HS-27A (cell line): ENCODE results near the gene MFSD11.
"Not testable (repeated sequence)": the region's sequence is repeated elsewhere in the genome, so short reads cannot be mapped to it uniquely, and the experiment has no call there.

Experiments used
- DNase-seq: peaks from one replicate; pipeline ENCODE4 v3.0.0-alpha.2; 2012; ENCODE audit warnings: low read depth, missing footprints

Gene MFSD11

DNA sequence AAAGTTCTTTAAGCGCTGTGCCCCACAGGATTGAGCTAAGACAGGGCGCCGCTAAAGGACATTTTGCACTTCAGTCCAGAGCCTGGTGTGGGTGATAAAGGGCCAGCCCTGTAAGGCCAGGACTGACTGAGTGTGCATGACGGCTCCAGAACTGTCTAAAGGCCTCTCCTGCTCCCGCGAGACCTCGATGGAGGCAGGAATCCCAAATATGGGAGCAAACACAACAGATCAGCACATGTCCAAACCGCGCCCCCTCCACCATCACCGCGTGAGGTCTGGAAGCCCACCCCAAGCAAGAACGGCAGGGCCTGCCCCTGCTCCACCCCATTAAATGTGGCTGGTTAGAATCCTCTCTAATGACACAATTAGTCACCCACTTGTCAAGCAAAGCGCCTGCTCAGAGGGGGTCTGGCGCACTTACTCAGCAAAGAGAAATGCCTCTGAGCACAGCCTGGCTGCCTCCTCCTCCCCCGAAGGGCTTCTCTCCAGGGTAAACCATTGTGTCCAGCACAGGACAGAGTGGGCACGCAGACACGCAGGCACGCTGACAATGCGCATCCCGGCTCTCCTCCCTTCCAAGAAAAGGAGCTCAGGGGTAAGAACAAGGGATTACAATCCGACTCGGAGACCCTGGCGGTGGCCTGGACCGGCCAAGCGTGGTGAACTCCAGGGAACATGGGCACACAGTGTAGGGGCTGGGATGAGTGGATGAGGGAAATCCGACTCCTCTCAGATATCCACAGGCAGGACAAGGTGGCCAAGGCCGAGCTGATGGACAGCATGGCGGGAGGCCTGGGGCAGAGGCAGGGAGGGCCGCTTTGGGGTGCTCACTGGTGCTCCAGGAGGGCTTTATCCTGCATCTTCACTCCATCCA lies 28.6 kb upstream of the MFSD11 start:
- DNase-seq: peak; percentile 71

DNA sequence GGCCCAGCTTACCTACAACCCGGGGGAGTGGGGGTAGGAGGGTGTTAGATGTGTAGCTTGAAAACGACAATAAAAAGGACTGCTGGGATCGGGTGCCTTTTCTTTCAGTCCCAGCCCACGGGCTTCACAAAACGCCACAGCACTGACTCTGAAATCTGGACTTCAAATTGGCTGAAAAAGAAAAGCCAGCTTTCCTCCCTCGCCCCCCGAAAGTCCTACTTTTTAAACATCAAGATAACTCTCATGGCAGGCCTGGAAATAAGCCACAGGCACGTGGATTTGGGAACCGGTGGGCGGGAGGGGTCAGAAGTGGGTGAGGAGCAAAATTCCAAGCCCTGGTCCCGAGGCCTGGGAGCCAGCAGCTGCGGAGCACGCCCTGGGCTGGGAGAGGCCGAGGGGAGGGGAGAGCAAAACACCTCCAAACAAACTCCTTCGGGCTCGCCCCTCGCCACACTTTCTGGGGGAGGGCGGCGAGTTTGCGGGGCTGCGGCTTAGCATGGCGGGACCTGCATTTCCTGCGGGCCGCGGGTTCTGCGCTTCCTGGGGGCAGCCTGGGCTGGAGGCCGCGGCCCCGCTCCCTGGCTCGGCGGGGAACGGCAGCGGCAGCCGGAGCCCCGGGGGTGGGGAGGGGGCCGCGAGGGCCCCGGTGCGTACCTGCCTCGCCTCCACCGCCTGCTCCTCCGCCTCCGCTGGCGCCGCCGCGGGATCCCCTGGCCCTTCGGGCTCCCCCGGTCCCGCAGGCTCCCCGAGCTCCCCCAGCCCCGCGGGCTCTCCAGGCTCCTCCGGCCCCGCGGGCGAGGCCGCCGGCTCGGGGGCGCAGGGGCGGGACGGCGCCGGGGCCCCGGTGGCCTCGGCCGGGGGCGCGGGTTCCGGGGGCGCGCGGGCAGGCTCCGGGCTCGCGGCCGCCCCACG lies 27.7 kb upstream of the MFSD11 start:
- not testable (repeated sequence) for DNase-seq

DNA sequence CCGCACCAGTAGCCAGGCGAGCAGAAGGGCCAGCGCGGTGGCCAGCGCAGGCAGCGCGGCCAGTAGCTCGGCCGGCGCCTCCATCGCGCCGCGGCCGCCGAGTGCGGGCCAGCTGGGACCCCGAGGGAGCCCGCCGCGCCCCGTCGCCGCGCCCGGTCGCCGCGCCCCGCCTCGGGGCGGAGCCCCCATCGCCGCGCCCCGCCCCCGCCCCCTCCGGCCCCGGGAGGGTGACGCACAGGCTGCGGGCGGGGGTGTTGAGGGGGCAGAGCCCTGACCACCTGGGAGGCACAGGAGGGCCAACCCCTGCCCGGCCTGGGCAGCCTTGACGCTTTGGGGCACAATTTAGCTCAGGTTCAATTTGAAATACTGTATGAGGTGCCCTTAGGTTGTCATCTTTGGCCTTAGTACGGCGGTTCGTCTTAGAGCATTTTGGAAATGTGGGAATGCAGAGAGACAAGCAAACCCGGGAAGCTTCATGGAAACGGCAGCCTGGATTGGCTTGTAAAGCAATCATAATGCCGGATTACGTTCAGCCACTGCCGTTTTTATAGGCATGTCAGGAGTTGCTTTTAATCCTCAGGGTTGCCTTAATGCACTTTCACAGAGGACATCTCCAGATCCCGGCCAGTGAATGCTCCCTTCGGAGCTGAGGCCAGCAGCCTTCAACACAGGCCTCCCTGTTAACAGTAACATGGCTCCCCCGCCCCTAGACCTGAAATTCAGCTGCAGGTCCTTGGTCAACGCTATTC lies 26.9 kb upstream of the MFSD11 start, which contains the start of gene MXRA7:
Gene MXRA7, minus strand, starts transcription at position 103 of the 749 bp plus-strand sequence. Its CDS starts 19 bp downstream, at position 84.
- DNase-seq: no peak

- DNase-seq: not testable (repeated sequence)
These were observed 25.6 kb upstream of the MFSD11 start for GRCh38 chr17:76712321-76712720.

DNA sequence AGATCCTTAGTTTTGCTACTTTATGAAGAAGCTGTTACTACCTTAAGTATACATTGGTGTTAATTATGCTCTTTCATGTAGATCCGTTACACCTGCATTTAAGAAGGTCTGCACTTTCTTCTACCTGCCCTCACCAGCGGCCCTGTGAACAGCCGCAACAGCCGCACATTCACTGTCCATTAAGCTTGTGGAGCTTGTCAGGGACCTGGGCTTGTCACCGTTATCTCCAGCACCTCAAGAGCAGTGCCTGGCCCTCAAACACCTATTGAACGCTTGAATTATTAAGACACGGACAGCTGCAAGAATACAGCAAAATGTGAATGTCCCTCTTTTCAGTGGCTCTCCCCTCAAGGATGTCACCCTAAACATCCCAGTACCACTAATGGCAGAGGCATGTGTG lies 24.2 kb upstream of the MFSD11 start:
- DNase-seq: no peak

- DNase-seq: no peak
These were observed 23.6 kb upstream of the MFSD11 start for GRCh38 chr17:76714336-76714735.

DNA sequence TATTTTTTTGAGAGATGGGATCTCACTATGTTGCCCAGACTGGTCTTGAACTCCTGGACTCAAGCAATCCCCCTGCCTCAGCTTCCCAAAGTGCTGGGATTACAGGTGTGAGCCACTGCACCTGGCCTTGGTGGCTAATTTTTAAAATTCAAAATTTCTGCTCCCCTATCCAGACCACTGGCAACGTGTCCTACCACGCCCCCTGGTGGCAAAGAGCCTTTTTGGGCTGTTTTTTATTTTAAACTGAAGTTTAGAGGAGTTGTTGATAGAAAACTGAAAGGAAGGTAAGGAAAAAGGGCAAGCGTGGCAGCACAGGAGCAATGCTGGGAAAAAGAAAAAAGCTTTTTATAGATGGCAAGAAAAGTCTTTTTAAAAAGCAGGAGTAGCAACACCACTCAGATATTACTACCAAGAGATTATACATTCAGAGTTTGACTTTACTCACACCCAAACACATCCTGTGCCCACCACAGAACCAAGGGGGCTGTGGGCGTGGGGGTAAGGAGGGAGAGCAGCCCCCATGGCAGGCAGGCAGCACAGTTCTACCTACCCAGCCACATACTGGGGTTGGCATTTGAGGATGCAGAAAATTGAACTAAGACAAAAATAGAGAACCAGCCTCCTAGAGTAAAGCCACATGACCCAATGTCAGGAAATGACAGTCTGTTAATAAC lies 23.0 kb upstream of the MFSD11 start:
- DNase-seq: no peak

GRCh38 chr17:76715496-76715830 lies 22.5 kb upstream of the MFSD11 start:
- no peak for DNase-seq

DNA sequence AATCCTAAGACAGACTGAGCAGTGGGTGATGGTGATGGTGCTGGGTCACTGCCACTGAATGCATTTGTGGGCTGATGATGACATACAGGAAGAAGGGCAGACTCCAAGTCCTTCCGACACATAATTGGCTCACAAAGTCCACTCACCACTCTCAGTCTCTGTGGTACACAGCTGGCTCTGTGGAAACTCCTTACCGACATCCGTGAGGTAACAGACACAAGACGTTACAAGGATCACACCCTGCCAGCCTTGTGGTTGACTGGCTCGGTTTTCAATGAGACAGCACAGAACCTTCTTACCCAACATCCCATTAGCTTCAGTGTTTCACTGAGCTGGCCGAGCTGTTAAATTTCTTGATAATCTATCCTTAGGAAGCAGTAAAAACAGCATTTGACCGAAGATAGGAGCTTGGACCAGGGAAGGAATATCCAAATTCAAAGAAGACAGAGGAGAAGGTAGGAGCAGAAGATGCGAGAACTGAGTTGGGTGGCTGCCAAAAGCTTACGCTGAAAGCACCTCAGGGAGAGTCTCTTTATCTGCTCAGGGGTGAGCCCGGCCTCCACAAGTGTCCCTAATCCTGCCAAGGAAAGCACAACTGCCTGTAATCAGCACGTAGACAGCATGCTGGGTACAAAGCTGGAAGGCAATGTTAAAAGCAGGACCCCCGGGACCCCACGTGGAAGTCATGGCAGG lies 21.6 kb upstream of the MFSD11 start:
- DNase-seq: no peak

GRCh38 chr17:76716839-76717215 lies 21.1 kb upstream of the MFSD11 start:
- DNase-seq: no peak

DNA sequence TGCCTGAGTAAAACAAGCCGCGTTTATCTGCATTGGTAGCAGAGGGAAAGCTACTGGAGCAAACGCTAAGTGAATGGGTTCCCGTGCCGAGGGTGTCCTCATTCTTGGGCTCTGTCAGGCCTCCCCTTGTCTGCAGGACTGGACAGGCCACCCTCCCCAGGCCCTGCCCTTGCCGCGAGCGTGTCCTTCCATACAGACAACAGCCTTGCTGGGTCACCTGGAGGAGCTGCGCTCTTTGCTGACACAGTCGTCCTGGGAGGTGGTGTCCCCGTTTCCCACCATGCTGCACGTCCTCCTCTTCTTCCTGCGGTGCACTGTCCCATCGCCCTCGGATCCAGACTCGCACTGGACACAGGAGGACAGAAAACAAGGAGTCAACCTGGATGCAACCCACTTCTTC lies 19.4 kb upstream of the MFSD11 start:
- no peak for DNase-seq

GRCh38 chr17:76720211-76720610 lies 17.7 kb upstream of the MFSD11 start:
- DNase-seq: no peak

DNA sequence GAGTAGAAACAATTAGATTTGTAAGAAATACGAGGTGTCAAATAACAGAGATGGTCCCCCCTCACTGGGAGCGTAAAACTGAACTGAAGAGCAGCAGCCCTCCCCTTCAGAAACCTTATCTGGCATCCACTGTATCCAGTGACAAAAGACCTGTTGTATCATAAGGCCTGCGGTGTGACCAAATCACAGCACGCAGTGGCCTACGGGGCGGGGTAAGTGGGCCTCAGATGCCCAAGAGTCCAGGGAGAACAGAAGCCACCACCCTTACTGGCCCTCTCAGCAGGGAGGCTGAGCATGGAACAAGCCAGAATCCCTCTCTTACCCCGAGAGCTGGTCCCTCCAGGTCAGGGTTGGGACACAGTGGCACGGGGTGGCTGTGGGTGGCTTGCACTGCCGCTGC lies 17.0 kb upstream of the MFSD11 start:
- DNase-seq: no peak

DNA sequence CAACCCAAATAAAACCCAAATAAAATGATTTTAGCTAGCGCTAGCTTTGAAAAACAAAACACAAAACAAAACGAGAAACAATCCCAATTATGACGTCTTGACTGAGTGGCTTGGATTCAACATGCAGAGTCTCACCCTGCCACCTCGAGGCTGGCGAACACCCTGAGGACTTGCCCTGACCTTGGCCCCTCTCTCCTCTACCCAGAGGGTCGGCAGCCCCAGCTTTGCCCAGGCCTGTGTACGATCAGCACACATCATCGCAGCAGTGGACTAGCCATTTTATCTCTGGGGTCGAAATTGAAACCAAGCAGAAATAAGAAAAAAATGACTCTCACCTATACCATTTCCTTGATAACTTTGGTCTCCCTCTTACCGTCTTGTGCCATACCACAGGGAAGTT lies 16.5 kb upstream of the MFSD11 start:
- no peak for DNase-seq

GRCh38 chr17:76722279-76722678 lies 15.6 kb upstream of the MFSD11 start:
- no peak for DNase-seq

GRCh38 chr17:76722977-76723376 lies 14.9 kb upstream of the MFSD11 start:
- DNase-seq: not testable (repeated sequence)

- DNase-seq: no peak
These were observed 14.1 kb upstream of the MFSD11 start for GRCh38 chr17:76723812-76724211.

- DNase-seq: no peak
These were observed 12.2 kb upstream of the MFSD11 start for GRCh38 chr17:76725580-76726230.

DNA sequence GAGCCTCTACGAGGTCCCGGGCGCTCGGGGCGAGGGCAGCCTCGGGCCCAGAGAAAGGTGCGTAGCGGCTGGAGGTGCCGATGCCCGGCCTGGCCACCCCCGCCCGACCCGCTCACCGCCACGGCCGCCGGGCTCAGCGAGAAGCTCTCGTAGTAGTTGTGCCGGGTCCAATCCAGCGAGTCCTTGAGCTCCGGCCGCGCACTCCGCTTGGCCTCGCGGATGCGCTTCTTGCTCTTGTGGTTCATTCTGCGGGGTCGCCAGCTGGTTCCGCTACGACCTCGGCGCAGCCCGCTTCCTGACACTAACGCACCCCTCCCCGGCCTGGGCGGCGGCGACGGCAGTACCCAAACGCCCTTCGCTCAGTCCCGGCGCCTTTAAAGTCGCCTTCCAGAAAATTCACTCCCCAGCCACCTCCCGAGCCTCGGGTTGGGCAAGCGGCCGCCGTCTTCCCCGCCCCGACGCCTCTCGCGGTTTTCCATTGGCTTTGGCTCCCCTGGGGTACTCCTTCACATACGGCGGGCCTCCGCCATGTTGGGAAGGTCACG lies 11.6 kb upstream of the MFSD11 start, which contains the start of gene JMJD6:
Gene JMJD6, minus strand, starts transcription at position 376 of the 545 bp plus-strand sequence. Its CDS starts 131 bp downstream, at position 245.
- DNase-seq: no peak
